OCI-LY1 (cell line): Measurements from ENCODE around the gene LSAMP.

Experiments used
- H2AFZ ChIP-seq: fragments of 200-600 bp; sonication (generic), shearing (Covaris generic); 2 replicates; pipeline ENCODE4 v1.6.0; 2014; ENCODE audit warnings: antibody characterized with exemption, mild to moderate bottlenecking, low read length
- H3F3A ChIP-seq: fragments of 200-600 bp; sonication (generic), shearing (Covaris generic); 2 replicates; pipeline ENCODE4 v1.6.0; 2014; ENCODE audit warnings: mild to moderate bottlenecking, antibody characterized with exemption, low read length, moderate library complexity; ENCODE audit not compliant: insufficient read depth
- H3K27ac ChIP-seq: fragments of 200-600 bp; sonication (generic); 2 replicates; pipeline ENCODE4 v1.5.1; 2014; ENCODE audit warnings: low read length, mixed run types, mild to moderate bottlenecking, low read depth; ENCODE audit not compliant: poor library complexity, severe bottlenecking
- H3K27me3 ChIP-seq: fragments of 200-600 bp; sonication (generic); 2 replicates; pipeline ENCODE4 v1.6.0; 2014; ENCODE audit warnings: antibody characterized with exemption, mild to moderate bottlenecking, low read length, moderate library complexity; ENCODE audit not compliant: insufficient read depth
- H3K36me3 ChIP-seq: fragments of 200-600 bp; sonication (generic); 2 replicates; pipeline ENCODE4 v1.6.1; 2014; ENCODE audit warnings: mild to moderate bottlenecking, antibody characterized with exemption, low read length, moderate library complexity, mixed read lengths; ENCODE audit not compliant: insufficient read depth
- H3K4me1 ChIP-seq: fragments of 200-600 bp; sonication (generic); 2 replicates; pipeline ENCODE4 v1.5.1; 2014; ENCODE audit warnings: mild to moderate bottlenecking, low read length, moderate library complexity; ENCODE audit not compliant: insufficient read depth, severe bottlenecking
- H3K4me2 ChIP-seq: fragments of 200-600 bp; sonication (generic), shearing (Covaris generic); 2 replicates; pipeline ENCODE4 v1.6.1; 2014; ENCODE audit warnings: low read length
- H3K4me3 ChIP-seq: fragments of 200-600 bp; sonication (generic); 2 replicates; pipeline ENCODE4 v1.5.1; 2014; ENCODE audit warnings: low read length, low read depth, mild to moderate bottlenecking, mixed read lengths; ENCODE audit not compliant: poor library complexity, severe bottlenecking
- H3K79me2 ChIP-seq: fragments of 200-600 bp; shearing (Covaris generic); 2 replicates; pipeline ENCODE4 v1.6.1; 2016; ENCODE audit warnings: mixed run types, low read length, mixed read lengths; ENCODE audit not compliant: insufficient read depth
- H3K9ac ChIP-seq: fragments of 200-600 bp; sonication (generic), shearing (Covaris generic); 2 replicates; pipeline ENCODE4 v1.6.1; 2014; ENCODE audit warnings: mild to moderate bottlenecking, low read length, mixed read lengths
- H3K9me2 ChIP-seq: fragments of 200-600 bp; sonication (generic), shearing (Covaris generic); 2 replicates; pipeline ENCODE4 v1.6.1; 2014; ENCODE audit warnings: low read depth, mild to moderate bottlenecking, low read length, mixed read lengths
- H3K9me3 ChIP-seq: fragments of 200-600 bp; shearing (Covaris generic); 2 replicates; pipeline ENCODE4 v1.6.1; 2014; ENCODE audit warnings: low read length, mixed read lengths
- H4K20me1 ChIP-seq: fragments of 200-600 bp; sonication (generic), shearing (Covaris generic); 2 replicates; pipeline ENCODE4 v1.6.0; 2016; ENCODE audit warnings: mild to moderate bottlenecking, low read length; ENCODE audit not compliant: insufficient read depth
- EZH2 ChIP-seq: fragments of 200-600 bp; sonication (generic), shearing (Covaris generic); IDR thresholded peaks from 2 replicates; pipeline ENCODE4 v1.8.0; 2017; ENCODE audit warnings: borderline replicate concordance, mixed run types, mild to moderate bottlenecking, antibody characterized with exemption, low read length, moderate library complexity, mixed read lengths
- TF ChIP-seq, protein P1 (sequence below): fragments of 200-600 bp; sonication (generic), shearing (Covaris generic); IDR thresholded peaks from 2 replicates; pipeline ENCODE4 v1.5.1; 2017; ENCODE audit warnings: mild to moderate bottlenecking, antibody characterized with exemption, low read length, moderate library complexity, mixed read lengths

The LSAMP gene

DNA sequence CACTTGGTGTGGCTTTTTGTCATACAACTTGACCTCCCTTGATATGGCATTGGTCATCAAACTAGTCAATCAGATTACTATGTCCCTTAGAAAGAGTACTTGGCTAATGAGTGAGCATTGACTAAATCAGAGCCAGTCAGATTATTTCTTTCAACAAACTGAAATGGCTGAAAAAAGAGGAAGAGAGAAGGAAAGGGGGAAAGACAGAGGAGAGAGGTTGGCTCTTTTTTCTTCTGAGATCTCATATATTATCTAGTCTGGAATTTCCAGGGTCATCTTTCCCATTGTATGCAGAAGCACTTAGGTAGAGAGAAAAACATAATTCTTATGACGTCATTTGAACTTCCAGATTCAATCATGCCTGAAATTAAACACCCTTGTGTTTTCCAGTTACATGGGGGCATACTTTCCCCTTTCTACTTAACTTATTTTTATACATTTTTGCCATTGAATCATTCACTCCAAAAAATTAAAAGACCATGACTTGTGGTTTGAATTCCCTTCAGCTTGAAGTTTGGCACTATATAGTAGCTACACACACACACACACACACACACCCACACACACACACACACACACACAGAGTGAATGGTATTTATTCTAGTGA lies 387.8 kb downstream of the LSAMP start:
- TF ChIP-seq, protein P1, sequence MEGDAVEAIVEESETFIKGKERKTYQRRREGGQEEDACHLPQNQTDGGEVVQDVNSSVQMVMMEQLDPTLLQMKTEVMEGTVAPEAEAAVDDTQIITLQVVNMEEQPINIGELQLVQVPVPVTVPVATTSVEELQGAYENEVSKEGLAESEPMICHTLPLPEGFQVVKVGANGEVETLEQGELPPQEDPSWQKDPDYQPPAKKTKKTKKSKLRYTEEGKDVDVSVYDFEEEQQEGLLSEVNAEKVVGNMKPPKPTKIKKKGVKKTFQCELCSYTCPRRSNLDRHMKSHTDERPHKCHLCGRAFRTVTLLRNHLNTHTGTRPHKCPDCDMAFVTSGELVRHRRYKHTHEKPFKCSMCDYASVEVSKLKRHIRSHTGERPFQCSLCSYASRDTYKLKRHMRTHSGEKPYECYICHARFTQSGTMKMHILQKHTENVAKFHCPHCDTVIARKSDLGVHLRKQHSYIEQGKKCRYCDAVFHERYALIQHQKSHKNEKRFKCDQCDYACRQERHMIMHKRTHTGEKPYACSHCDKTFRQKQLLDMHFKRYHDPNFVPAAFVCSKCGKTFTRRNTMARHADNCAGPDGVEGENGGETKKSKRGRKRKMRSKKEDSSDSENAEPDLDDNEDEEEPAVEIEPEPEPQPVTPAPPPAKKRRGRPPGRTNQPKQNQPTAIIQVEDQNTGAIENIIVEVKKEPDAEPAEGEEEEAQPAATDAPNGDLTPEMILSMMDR = no peak
- TF ChIP-seq EZH2 = no peak
- H3K4me3 ChIP-seq = no peak overlapping the region
- H3K36me3 ChIP-seq = no peaks in the 10 kb centered on the region
- H4K20me1 ChIP-seq = no peaks in the 10 kb centered on the region
- H3K27me3 ChIP-seq = no peaks in the 10 kb centered on the region
- no peaks in the 10 kb centered on the region for H3F3A ChIP-seq
- no peak overlapping the region for H3K9ac ChIP-seq
- no peaks in the 10 kb centered on the region for H3K79me2 ChIP-seq
- no peak overlapping the region for H3K4me2 ChIP-seq
- no peak overlapping the region for H2AFZ ChIP-seq
- H3K9me2 ChIP-seq = no peaks in the 10 kb centered on the region
- no peaks in the 10 kb centered on the region for H3K9me3 ChIP-seq
- H3K27ac ChIP-seq = no peak overlapping the region
- H3K4me1 ChIP-seq = no peaks in the 10 kb centered on the region

DNA sequence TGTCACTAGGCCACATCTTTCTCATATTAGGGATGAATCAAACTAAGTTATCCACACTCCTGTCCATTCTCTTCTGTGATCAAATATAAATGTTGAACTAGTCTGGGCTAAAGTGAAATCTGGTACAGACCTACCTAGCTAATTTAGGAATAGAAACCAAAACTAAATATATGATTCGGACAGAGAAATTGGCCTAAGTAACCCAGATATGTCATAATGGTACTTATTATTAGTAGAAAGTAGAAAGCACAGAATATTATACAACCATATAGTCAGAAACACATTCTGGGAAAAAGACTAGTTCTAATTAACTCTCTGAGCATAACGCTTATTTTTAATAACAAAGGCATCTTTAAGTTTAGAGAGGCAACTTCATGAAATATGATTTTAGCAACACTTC lies 389.0 kb downstream of the LSAMP start:
- H3F3A ChIP-seq = no peaks in the 10 kb centered on the region
- no peak overlapping the region for H3K4me3 ChIP-seq
- H3K4me1 ChIP-seq = no peaks in the 10 kb centered on the region
- no peaks in the 10 kb centered on the region for H3K27me3 ChIP-seq
- H3K79me2 ChIP-seq = no peaks in the 10 kb centered on the region
- H3K9me3 ChIP-seq = no peaks in the 10 kb centered on the region
- H3K4me2 ChIP-seq = no peak overlapping the region
- H4K20me1 ChIP-seq = no peaks in the 10 kb centered on the region
- H3K36me3 ChIP-seq = no peaks in the 10 kb centered on the region
- no peak overlapping the region for H3K27ac ChIP-seq
- H2AFZ ChIP-seq = no peak overlapping the region
- H3K9me2 ChIP-seq = no peaks in the 10 kb centered on the region
- TF ChIP-seq EZH2 = no peak
- TF ChIP-seq, protein P1 = no peak
- no peak overlapping the region for H3K9ac ChIP-seq

DNA sequence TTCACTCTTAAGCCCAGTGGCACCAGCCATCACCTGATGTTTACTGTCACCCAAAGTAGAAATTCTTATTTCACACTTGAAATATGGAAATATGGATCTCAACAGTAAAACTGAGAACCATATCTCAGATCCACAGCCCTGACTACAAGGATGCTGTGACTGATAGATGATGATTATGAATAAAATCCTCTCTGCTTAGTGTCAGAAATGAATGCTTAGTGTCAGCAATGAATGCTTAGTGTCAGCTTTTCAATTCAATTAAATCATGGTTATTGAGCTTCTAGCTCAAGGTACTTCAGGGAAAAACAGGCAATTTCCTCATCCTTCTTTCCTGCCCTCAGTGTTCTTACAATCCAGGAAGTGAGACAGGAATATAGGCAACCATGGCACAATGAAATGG lies 392.3 kb downstream of the LSAMP start:
- Histone ChIP-seq H3K27ac (no peak overlapping the region), H3K9me2 (no peaks in the 10 kb centered on the region), H3K79me2 (no peaks in the 10 kb centered on the region), H3K4me2 (no peak overlapping the region), H3K9ac (no peak overlapping the region), H3K36me3 (no peaks in the 10 kb centered on the region), H3K9me3 (no peaks in the 10 kb centered on the region), H4K20me1 (no peaks in the 10 kb centered on the region), H3K4me1 (no peaks in the 10 kb centered on the region), H3K4me3 (no peak overlapping the region), H3K27me3 (no peaks in the 10 kb centered on the region), H2AFZ (no peak overlapping the region), H3F3A (no peaks in the 10 kb centered on the region)
- TF ChIP-seq, protein P1 = no peak
- TF ChIP-seq EZH2 = no peak
